Measurements from ENCODE around the gene TRMT10B.

DNA sequence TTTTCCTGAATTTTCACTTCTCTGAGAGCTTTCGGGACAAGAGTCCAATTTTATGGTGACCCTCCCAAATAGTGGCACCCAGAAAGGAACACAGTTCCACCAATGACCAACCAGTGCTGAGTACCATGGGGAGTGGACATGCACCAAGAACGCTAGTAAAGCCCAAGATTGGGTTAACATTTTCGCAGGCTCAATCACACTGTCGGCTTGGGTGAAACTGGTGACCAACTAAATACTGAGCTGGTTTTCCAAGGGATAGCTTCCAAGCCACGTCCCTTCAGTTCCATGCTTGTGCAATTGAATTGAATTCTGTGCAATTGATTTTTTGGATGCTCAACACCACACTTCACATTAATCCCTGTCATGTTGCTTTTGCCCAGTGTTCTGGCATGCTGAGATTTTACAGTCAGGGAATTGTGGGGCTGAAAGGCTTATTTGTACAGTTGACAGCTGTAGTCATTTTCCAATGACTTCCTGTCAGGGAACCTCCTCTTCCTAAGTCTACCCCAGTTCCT is 37.6 kb upstream of the TRMT10B start:
- no peak for TF ChIP-seq EGR2 (tag by site-specific recombination; IDR thresholded peaks at IDR 0.05; ENCODE audit: low read depth)
- no peak for TF ChIP-seq REST (tag by site-specific recombination; IDR thresholded peaks at IDR 0.05)
- TF ChIP-seq, protein P1, sequence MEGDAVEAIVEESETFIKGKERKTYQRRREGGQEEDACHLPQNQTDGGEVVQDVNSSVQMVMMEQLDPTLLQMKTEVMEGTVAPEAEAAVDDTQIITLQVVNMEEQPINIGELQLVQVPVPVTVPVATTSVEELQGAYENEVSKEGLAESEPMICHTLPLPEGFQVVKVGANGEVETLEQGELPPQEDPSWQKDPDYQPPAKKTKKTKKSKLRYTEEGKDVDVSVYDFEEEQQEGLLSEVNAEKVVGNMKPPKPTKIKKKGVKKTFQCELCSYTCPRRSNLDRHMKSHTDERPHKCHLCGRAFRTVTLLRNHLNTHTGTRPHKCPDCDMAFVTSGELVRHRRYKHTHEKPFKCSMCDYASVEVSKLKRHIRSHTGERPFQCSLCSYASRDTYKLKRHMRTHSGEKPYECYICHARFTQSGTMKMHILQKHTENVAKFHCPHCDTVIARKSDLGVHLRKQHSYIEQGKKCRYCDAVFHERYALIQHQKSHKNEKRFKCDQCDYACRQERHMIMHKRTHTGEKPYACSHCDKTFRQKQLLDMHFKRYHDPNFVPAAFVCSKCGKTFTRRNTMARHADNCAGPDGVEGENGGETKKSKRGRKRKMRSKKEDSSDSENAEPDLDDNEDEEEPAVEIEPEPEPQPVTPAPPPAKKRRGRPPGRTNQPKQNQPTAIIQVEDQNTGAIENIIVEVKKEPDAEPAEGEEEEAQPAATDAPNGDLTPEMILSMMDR (tag by site-specific recombination; IDR thresholded peaks at IDR 0.05) = no peak
- no peak for TF ChIP-seq TSHZ1 (tag by site-specific recombination; IDR thresholded peaks at IDR 0.05; ENCODE audit: borderline replicate concordance)
- no peak for TF ChIP-seq SP3 (tag by site-specific recombination; IDR thresholded peaks at IDR 0.05)
- TF ChIP-seq ZNF324 (tag by site-specific recombination; IDR thresholded peaks at IDR 0.05) = no peak
